ENCODE results near the gene SVOP.
"Not testable (repeated sequence)": the region's sequence is repeated elsewhere in the genome, so short reads cannot be mapped to it uniquely, and the experiment has no call there.

The SVOP gene

GRCh38 chr12:109036975-109037374, 16.1 kb upstream of the SVOP start:
- no peak overlapping the region for H3K4me2 ChIP-seq
- H3K36me3 ChIP-seq (ENCODE audit: insufficient read depth) = no peaks in the 10 kb centered on the region
- H4K20me1 ChIP-seq (ENCODE audit: insufficient read depth) = no peaks in the 10 kb centered on the region
- no peak for TF ChIP-seq CTCF (conservative IDR thresholded peaks at IDR 0.05; ENCODE audit: low read depth, low read length)
- H3K4me1 ChIP-seq (ENCODE audit: low read depth, poor library complexity, severe bottlenecking) = no peaks in the 10 kb centered on the region
- no peak overlapping the region for H3K27ac ChIP-seq
- H3K4me3 ChIP-seq (IDR thresholded peaks at IDR 0.05; ENCODE audit: insufficient read depth, low read depth, low read length) = no peak overlapping the region
- H3K79me2 ChIP-seq (ENCODE audit: insufficient read depth, low read depth) = no peaks in the 10 kb centered on the region
- H3K9ac ChIP-seq = no peak overlapping the region
- no peak overlapping the region for H2AFZ ChIP-seq (ENCODE audit: low read depth)
- H3K27me3 ChIP-seq (ENCODE audit: insufficient read depth, low read depth) = no peaks in the 10 kb centered on the region

- H2AFZ ChIP-seq (ENCODE audit: low read depth) = no peak overlapping the region
- no peaks in the 10 kb centered on the region for H3K36me3 ChIP-seq (ENCODE audit: insufficient read depth)
- H3K79me2 ChIP-seq (ENCODE audit: insufficient read depth, low read depth) = no peaks in the 10 kb centered on the region
- H4K20me1 ChIP-seq (ENCODE audit: insufficient read depth) = no peaks in the 10 kb centered on the region
- H3K4me3 ChIP-seq (IDR thresholded peaks at IDR 0.05; ENCODE audit: insufficient read depth, low read depth, low read length) = no peak overlapping the region
- no peaks in the 10 kb centered on the region for H3K27me3 ChIP-seq (ENCODE audit: insufficient read depth, low read depth)
- no peak for TF ChIP-seq CTCF (conservative IDR thresholded peaks at IDR 0.05; ENCODE audit: low read depth, low read length)
- H3K4me1 ChIP-seq (ENCODE audit: low read depth, poor library complexity, severe bottlenecking) = no peaks in the 10 kb centered on the region
- H3K27ac ChIP-seq = no peak overlapping the region
- H3K4me2 ChIP-seq = no peak overlapping the region
- no peak overlapping the region for H3K9ac ChIP-seq
Observed at GRCh38 chr12:109033239-109034196, 12.7 kb upstream of the SVOP start.

GRCh38 chr12:109029411-109029810, 8.5 kb upstream of the SVOP start:
- Histone ChIP-seq H2AFZ (ENCODE audit: low read depth) (no peak overlapping the region), H3K36me3 (ENCODE audit: insufficient read depth) (no peaks in the 10 kb centered on the region), H3K4me2 (no peak overlapping the region), H3K79me2 (ENCODE audit: insufficient read depth, low read depth) (no peaks in the 10 kb centered on the region), H3K4me3 (IDR thresholded peaks at IDR 0.05; ENCODE audit: insufficient read depth, low read depth, low read length) (no peak overlapping the region), H3K4me1 (ENCODE audit: low read depth, poor library complexity, severe bottlenecking) (no peaks in the 10 kb centered on the region), H3K27me3 (ENCODE audit: insufficient read depth, low read depth) (no peaks in the 10 kb centered on the region), H4K20me1 (ENCODE audit: insufficient read depth) (no peaks in the 10 kb centered on the region), H3K9ac (no peak overlapping the region), H3K27ac (no peak overlapping the region)
- no peak for TF ChIP-seq CTCF (conservative IDR thresholded peaks at IDR 0.05; ENCODE audit: low read depth, low read length)

GRCh38 chr12:109028624-109029023, 7.8 kb upstream of the SVOP start:
- not testable (repeated sequence) for H3K9ac ChIP-seq; H3K4me3 ChIP-seq (IDR thresholded peaks at IDR 0.05; ENCODE audit: insufficient read depth, low read depth, low read length); H3K4me2 ChIP-seq; H4K20me1 ChIP-seq (ENCODE audit: insufficient read depth); H3K27me3 ChIP-seq (ENCODE audit: insufficient read depth, low read depth); H3K4me1 ChIP-seq (ENCODE audit: low read depth, poor library complexity, severe bottlenecking); H3K36me3 ChIP-seq (ENCODE audit: insufficient read depth); H3K79me2 ChIP-seq (ENCODE audit: insufficient read depth, low read depth); H3K27ac ChIP-seq; H2AFZ ChIP-seq (ENCODE audit: low read depth)

- H2AFZ ChIP-seq (ENCODE audit: low read depth) = no peak overlapping the region
- H4K20me1 ChIP-seq (ENCODE audit: insufficient read depth) = no peaks in the 10 kb centered on the region
- no peaks in the 10 kb centered on the region for H3K36me3 ChIP-seq (ENCODE audit: insufficient read depth)
- H3K9ac ChIP-seq = no peak overlapping the region
- TF ChIP-seq CTCF (conservative IDR thresholded peaks at IDR 0.05; ENCODE audit: low read depth, low read length) = no peak
- H3K4me2 ChIP-seq = no peak overlapping the region
- H3K4me1 ChIP-seq (ENCODE audit: low read depth, poor library complexity, severe bottlenecking) = no peaks in the 10 kb centered on the region
- no peak overlapping the region for H3K4me3 ChIP-seq (IDR thresholded peaks at IDR 0.05; ENCODE audit: insufficient read depth, low read depth, low read length)
- no peak overlapping the region for H3K27ac ChIP-seq
- H3K79me2 ChIP-seq (ENCODE audit: insufficient read depth, low read depth) = no peaks in the 10 kb centered on the region
- H3K27me3 ChIP-seq (ENCODE audit: insufficient read depth, low read depth) = no peaks in the 10 kb centered on the region
Observed at GRCh38 chr12:109027767-109028166, 6.9 kb upstream of the SVOP start.
